Neural cell (in vitro differentiated cells): Measurements from ENCODE around the gene NDUFB11. TPM values are rescaled to one million over a fixed set of nuclear protein-coding genes. Genes with fewer than 3 reads are reported as not detected.

Experiments used
- H2AFZ ChIP-seq: fragments of 200-600, 300-800 bp; sonication (generic), shearing (Covaris generic); 2 replicates; pipeline ENCODE4 v1.6.0; 2014; ENCODE audit warnings: low read depth, mild to moderate bottlenecking, antibody characterized with exemption, low read length, moderate library complexity
- H3F3A ChIP-seq: fragments of 200-600 bp; shearing (Covaris generic); 2 replicates; pipeline ENCODE4 v1.6.1; 2016; ENCODE audit warnings: mild to moderate bottlenecking, moderate library complexity, mixed read lengths, antibody characterized with exemption, low read length; ENCODE audit not compliant: insufficient read depth, poor library complexity, severe bottlenecking
- H3K27ac ChIP-seq: fragments of 200-600, 300-800 bp; sonication (generic), shearing (Covaris generic); 2 replicates; pipeline ENCODE4 v1.5.1; 2014; ENCODE audit warnings: mild to moderate bottlenecking, low read length, moderate library complexity
- H3K27me3 ChIP-seq: fragments of 300-800, 200-600 bp; sonication (generic), shearing (Covaris generic); 2 replicates; pipeline ENCODE4 v1.6.0; 2014; ENCODE audit warnings: mild to moderate bottlenecking, low read depth, low read length, moderate library complexity; ENCODE audit not compliant: insufficient read depth
- H3K36me3 ChIP-seq: fragments of 300-800, 200-600 bp; sonication (generic), shearing (Covaris generic); 2 replicates; pipeline ENCODE4 v1.5.1; 2014; ENCODE audit warnings: mild to moderate bottlenecking, antibody characterized with exemption, low read length, moderate library complexity; ENCODE audit not compliant: insufficient read depth
- H3K4me2 ChIP-seq: fragments of 300-800, 200-600 bp; sonication (generic), shearing (Covaris generic); 2 replicates; pipeline ENCODE4 v1.6.0; 2014; ENCODE audit warnings: mild to moderate bottlenecking, low read length
- H3K4me3 ChIP-seq: fragments of 300-800, 200-600 bp; sonication (generic), shearing (Covaris generic); 2 replicates; pipeline ENCODE4 v1.5.1; 2014; ENCODE audit warnings: mild to moderate bottlenecking, low read length, moderate library complexity
- H3K79me2 ChIP-seq: fragments of 200-600 bp; shearing (Covaris generic); replicated peaks from 2 replicates; pipeline ENCODE4 v1.6.0; 2014; ENCODE audit warnings: mild to moderate bottlenecking, low read length, moderate library complexity; ENCODE audit not compliant: insufficient read depth
- H3K9ac ChIP-seq: fragments of 300-800, 200-600 bp; sonication (generic), shearing (Covaris generic); 2 replicates; pipeline ENCODE4 v1.6.1; 2016; ENCODE audit warnings: mild to moderate bottlenecking, low read length, mixed read lengths
- H3K9me2 ChIP-seq: fragments of 200-600 bp; shearing (Covaris generic); 2 replicates; pipeline ENCODE4 v1.6.1; 2016; ENCODE audit warnings: mild to moderate bottlenecking, low read length, mixed read lengths; ENCODE audit not compliant: insufficient read depth
- H3K9me3 ChIP-seq: fragments of 200-600, 300-800 bp; sonication (generic), shearing (Covaris generic); 2 replicates; pipeline ENCODE4 v1.6.1; 2016; ENCODE audit warnings: mild to moderate bottlenecking, mixed run types, low read length, moderate library complexity, mixed read lengths
- H4K20me1 ChIP-seq: fragments of 200-600 bp; shearing (Covaris generic); 2 replicates; pipeline ENCODE4 v1.6.1; 2016; ENCODE audit warnings: mild to moderate bottlenecking, mixed run types; ENCODE audit not compliant: insufficient read depth
- EP300 ChIP-seq: fragments of 450-650 bp; conservative IDR thresholded peaks from 2 replicates; pipeline ENCODE4 v1.6.1; 2014; ENCODE audit warnings: antibody characterized with exemption, mild to moderate bottlenecking, moderate library complexity; ENCODE audit not compliant: poor library complexity, severe bottlenecking
- EZH2 ChIP-seq: fragments of 200-600, 300-800 bp; shearing (Covaris generic), sonication (generic); IDR thresholded peaks from 2 replicates; pipeline ENCODE4 v1.6.1; 2014; ENCODE audit warnings: antibody characterized with exemption, low read length, borderline replicate concordance, mild to moderate bottlenecking; ENCODE audit not compliant: insufficient read depth, poor library complexity, severe bottlenecking
- MXI1 ChIP-seq: fragments of 450-650 bp; conservative IDR thresholded peaks from 2 replicates; pipeline ENCODE4 v1.6.1; 2014; ENCODE audit warnings: antibody characterized with exemption, mild to moderate bottlenecking; ENCODE audit not compliant: poor library complexity, severe bottlenecking
- POLR2AphosphoS5 ChIP-seq: IDR thresholded peaks from 2 replicates; pipeline ENCODE4 v1.6.1; 2012
- RAD21 ChIP-seq: fragments of 450-650 bp; conservative IDR thresholded peaks from 2 replicates; pipeline ENCODE4 v1.6.1; 2014; ENCODE audit warnings: antibody characterized with exemption, mild to moderate bottlenecking, moderate library complexity
- REST ChIP-seq: IDR thresholded peaks from 2 replicates; pipeline ENCODE4 v1.6.1; 2012; ENCODE audit warnings: borderline replicate concordance
- SMC3 ChIP-seq: fragments of 450-650 bp; conservative IDR thresholded peaks from 2 replicates; pipeline ENCODE4 v1.6.1; 2014; ENCODE audit warnings: antibody characterized with exemption, mild to moderate bottlenecking, moderate library complexity; ENCODE audit not compliant: poor library complexity
- TAF1 ChIP-seq: IDR thresholded peaks from 2 replicates; pipeline ENCODE4 v1.6.1; 2012; ENCODE audit warnings: low read depth
- polyA plus RNA-seq: library from polyadenylated mRNA; depleted of rRNA; stranded (reverse); fragments of >200 nt; gene quantifications from 2 replicates; pipeline ENCODE4 v1.2.3, GENCODE V29; 2014
- TF ChIP-seq, protein P1 (sequence below): fragments of 450-650 bp; IDR thresholded peaks from 2 replicates; pipeline ENCODE4 v1.5.1; 2014; ENCODE audit warnings: antibody characterized with exemption, mild to moderate bottlenecking, moderate library complexity; ENCODE audit not compliant: poor library complexity, severe bottlenecking

Gene NDUFB11
- polyA plus RNA-seq, 1 donor from 2014 or later = 184 TPM

GRCh38 chrX:47185241-47185640, 40.7 kb upstream of the NDUFB11 start:
- no peaks in the 10 kb centered on the region for H3K9me3 ChIP-seq
- no peak overlapping the region for H2AFZ ChIP-seq
- no peaks in the 10 kb centered on the region for H3F3A ChIP-seq
- H3K79me2 ChIP-seq = no peaks in the 10 kb centered on the region
- no peak overlapping the region for H3K27ac ChIP-seq
- H3K4me2 ChIP-seq = no peak overlapping the region
- H4K20me1 ChIP-seq = no peaks in the 10 kb centered on the region
- no peak for TF ChIP-seq RAD21
- TF ChIP-seq TAF1 = no peak
- no peak for TF ChIP-seq EP300
- no peak for TF ChIP-seq POLR2AphosphoS5
- no peak for TF ChIP-seq SMC3
- no peak for TF ChIP-seq REST
- TF ChIP-seq, protein P1, sequence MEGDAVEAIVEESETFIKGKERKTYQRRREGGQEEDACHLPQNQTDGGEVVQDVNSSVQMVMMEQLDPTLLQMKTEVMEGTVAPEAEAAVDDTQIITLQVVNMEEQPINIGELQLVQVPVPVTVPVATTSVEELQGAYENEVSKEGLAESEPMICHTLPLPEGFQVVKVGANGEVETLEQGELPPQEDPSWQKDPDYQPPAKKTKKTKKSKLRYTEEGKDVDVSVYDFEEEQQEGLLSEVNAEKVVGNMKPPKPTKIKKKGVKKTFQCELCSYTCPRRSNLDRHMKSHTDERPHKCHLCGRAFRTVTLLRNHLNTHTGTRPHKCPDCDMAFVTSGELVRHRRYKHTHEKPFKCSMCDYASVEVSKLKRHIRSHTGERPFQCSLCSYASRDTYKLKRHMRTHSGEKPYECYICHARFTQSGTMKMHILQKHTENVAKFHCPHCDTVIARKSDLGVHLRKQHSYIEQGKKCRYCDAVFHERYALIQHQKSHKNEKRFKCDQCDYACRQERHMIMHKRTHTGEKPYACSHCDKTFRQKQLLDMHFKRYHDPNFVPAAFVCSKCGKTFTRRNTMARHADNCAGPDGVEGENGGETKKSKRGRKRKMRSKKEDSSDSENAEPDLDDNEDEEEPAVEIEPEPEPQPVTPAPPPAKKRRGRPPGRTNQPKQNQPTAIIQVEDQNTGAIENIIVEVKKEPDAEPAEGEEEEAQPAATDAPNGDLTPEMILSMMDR = no peak
- no peak for TF ChIP-seq MXI1
- no peak for TF ChIP-seq EZH2
- H3K9ac ChIP-seq = no peak overlapping the region
- H3K9me2 ChIP-seq = no peaks in the 10 kb centered on the region
- H3K4me3 ChIP-seq = no peak overlapping the region
- no peaks in the 10 kb centered on the region for H3K27me3 ChIP-seq
- no peaks in the 10 kb centered on the region for H3K36me3 ChIP-seq

DNA sequence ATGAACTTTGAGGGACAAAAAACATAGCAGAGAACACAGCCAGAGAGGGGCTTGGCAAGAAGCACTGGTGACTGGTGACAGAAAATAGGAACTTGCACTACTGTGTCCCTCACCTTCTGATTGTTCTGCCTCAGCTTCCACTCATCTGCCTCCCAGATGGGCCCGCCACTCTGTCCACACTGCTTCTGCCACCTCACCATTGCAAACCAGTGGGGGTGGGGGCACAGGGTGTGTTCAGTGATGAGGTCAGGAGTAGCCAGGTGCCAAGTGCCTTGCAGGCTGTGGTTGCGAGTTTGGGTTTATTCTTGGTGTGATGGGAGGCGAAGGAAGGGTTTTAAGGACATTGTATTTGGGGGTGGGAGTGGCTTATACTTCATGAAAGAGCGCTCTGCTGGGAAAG, 40.0 kb upstream of the NDUFB11 start:
- H4K20me1 ChIP-seq = no peaks in the 10 kb centered on the region
- H3K4me3 ChIP-seq = no peak overlapping the region
- H3K79me2 ChIP-seq = no peaks in the 10 kb centered on the region
- no peaks in the 10 kb centered on the region for H3K27me3 ChIP-seq
- no peaks in the 10 kb centered on the region for H3K9me2 ChIP-seq
- no peaks in the 10 kb centered on the region for H3K36me3 ChIP-seq
- H3F3A ChIP-seq = no peaks in the 10 kb centered on the region
- no peak overlapping the region for H2AFZ ChIP-seq
- H3K9me3 ChIP-seq = no peaks in the 10 kb centered on the region
- TF ChIP-seq MXI1 (no peak), SMC3 (no peak), EP300 (no peak), TAF1 (no peak)
- H3K9ac ChIP-seq = no peak overlapping the region
- no peak overlapping the region for H3K27ac ChIP-seq
- H3K4me2 ChIP-seq = no peak overlapping the region
